ENCODE results near the gene ZRSR2. TPM values are rescaled to one million over a fixed set of nuclear protein-coding genes. Genes with fewer than 3 reads are reported as not detected.

The ZRSR2 gene
- total RNA-seq, 2 donors from 2014 or later: 2.9 to 6.2 TPM

- intact Hi-C loops (cut with DNase I): no loop called here
- Histone ChIP-seq H3K4me1 (replicated peaks) (no peaks in the 10 kb centered on the region), H3K27me3 (replicated peaks; ENCODE audit: insufficient read depth) (no peaks in the 10 kb centered on the region), H3K27ac (no peak overlapping the region), H3K4me3 (no peak overlapping the region), H3K36me3 (no peaks in the 10 kb centered on the region), H3K9me3 (no peaks in the 10 kb centered on the region)
- no peak for DNase-seq (ENCODE audit: low spot score)
- TF ChIP-seq POLR2A (IDR thresholded peaks at IDR 0.05) (no peak), POLR2AphosphoS5 (IDR thresholded peaks at IDR 0.05) (no peak)
- TF ChIP-seq, protein P1, sequence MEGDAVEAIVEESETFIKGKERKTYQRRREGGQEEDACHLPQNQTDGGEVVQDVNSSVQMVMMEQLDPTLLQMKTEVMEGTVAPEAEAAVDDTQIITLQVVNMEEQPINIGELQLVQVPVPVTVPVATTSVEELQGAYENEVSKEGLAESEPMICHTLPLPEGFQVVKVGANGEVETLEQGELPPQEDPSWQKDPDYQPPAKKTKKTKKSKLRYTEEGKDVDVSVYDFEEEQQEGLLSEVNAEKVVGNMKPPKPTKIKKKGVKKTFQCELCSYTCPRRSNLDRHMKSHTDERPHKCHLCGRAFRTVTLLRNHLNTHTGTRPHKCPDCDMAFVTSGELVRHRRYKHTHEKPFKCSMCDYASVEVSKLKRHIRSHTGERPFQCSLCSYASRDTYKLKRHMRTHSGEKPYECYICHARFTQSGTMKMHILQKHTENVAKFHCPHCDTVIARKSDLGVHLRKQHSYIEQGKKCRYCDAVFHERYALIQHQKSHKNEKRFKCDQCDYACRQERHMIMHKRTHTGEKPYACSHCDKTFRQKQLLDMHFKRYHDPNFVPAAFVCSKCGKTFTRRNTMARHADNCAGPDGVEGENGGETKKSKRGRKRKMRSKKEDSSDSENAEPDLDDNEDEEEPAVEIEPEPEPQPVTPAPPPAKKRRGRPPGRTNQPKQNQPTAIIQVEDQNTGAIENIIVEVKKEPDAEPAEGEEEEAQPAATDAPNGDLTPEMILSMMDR (IDR thresholded peaks at IDR 0.05): no peak
- 93% methylated on average over 3 of the region's 3 CpGs for WGBS
Measured at GRCh38 chrX:15748841-15749240, 41.4 kb upstream of the ZRSR2 start.

- no peaks in the 10 kb centered on the region for H3K4me1 ChIP-seq (replicated peaks)
- intact Hi-C loops (cut with DNase I): no loop called here
- no peak overlapping the region for H3K4me3 ChIP-seq
- DNase-seq (ENCODE audit: low spot score): no peak
- TF ChIP-seq POLR2A (IDR thresholded peaks at IDR 0.05) (no peak), POLR2AphosphoS5 (IDR thresholded peaks at IDR 0.05) (no peak)
- TF ChIP-seq, protein P1 (IDR thresholded peaks at IDR 0.05): no peak
- 37% methylated on average over 7 of the region's 7 CpGs for WGBS
- no peaks in the 10 kb centered on the region for H3K27me3 ChIP-seq (replicated peaks; ENCODE audit: insufficient read depth)
- no peaks in the 10 kb centered on the region for H3K9me3 ChIP-seq
- H3K27ac ChIP-seq: peak overlapping the region; percentile 57 to 71
- H3K36me3 ChIP-seq: no peaks in the 10 kb centered on the region
Measured at GRCh38 chrX:15749642-15750610, 40.4 kb upstream of the ZRSR2 start.

GRCh38 chrX:15750611-15751154 is 39.6 kb upstream of the ZRSR2 start:
- Histone ChIP-seq H3K36me3 (no peaks in the 10 kb centered on the region), H3K4me1 (replicated peaks) (no peaks in the 10 kb centered on the region), H3K27ac (peak overlapping the region; percentile 33 to 71), H3K9me3 (no peaks in the 10 kb centered on the region), H3K27me3 (replicated peaks; ENCODE audit: insufficient read depth) (no peaks in the 10 kb centered on the region), H3K4me3 (no peak overlapping the region)
- DNase-seq (ENCODE audit: low spot score): no peak
- TF ChIP-seq POLR2AphosphoS5 (IDR thresholded peaks at IDR 0.05): no peak
- no peak for TF ChIP-seq POLR2A (IDR thresholded peaks at IDR 0.05)
- TF ChIP-seq, protein P1 (IDR thresholded peaks at IDR 0.05): no peak
- WGBS: 22% methylated on average over 5 of the region's 5 CpGs
- intact Hi-C loops (cut with DNase I): no loop called here

- Histone ChIP-seq H3K9me3 (no peaks in the 10 kb centered on the region), H3K4me1 (replicated peaks) (no peaks in the 10 kb centered on the region), H3K27me3 (replicated peaks; ENCODE audit: insufficient read depth) (no peaks in the 10 kb centered on the region), H3K27ac (peak overlapping the region; percentile 63 to 71), H3K4me3 (no peak overlapping the region), H3K36me3 (no peaks in the 10 kb centered on the region)
- 3% methylated on average over 4 of the region's 4 CpGs for WGBS
- intact Hi-C loops (cut with DNase I): no loop called here
- TF ChIP-seq POLR2AphosphoS5 (IDR thresholded peaks at IDR 0.05) (peak; percentile 69), POLR2A (IDR thresholded peaks at IDR 0.05) (no peak)
- TF ChIP-seq, protein P1 (IDR thresholded peaks at IDR 0.05): no peak
- DNase-seq (ENCODE audit: low spot score): peak; percentile 20
Measured at GRCh38 chrX:15751155-15751819, 39.0 kb upstream of the ZRSR2 start.

Measured in prostate gland (tissue), 2 donors.